Stimulated activated CD8-positive, alpha-beta memory T cell treated with anti-CD3 and anti-CD28 coated beads, Interleukin-15, amount 100 ng/mL, for 1 hour (primary cell): Measurements from ENCODE around the gene PSKH1.

Source experiments
- DNase-seq: peaks from one replicate; pipeline ENCODE4 v3.0.0-alpha.2; 2020; ENCODE audit warnings: low read depth

PSKH1 gene

DNA sequence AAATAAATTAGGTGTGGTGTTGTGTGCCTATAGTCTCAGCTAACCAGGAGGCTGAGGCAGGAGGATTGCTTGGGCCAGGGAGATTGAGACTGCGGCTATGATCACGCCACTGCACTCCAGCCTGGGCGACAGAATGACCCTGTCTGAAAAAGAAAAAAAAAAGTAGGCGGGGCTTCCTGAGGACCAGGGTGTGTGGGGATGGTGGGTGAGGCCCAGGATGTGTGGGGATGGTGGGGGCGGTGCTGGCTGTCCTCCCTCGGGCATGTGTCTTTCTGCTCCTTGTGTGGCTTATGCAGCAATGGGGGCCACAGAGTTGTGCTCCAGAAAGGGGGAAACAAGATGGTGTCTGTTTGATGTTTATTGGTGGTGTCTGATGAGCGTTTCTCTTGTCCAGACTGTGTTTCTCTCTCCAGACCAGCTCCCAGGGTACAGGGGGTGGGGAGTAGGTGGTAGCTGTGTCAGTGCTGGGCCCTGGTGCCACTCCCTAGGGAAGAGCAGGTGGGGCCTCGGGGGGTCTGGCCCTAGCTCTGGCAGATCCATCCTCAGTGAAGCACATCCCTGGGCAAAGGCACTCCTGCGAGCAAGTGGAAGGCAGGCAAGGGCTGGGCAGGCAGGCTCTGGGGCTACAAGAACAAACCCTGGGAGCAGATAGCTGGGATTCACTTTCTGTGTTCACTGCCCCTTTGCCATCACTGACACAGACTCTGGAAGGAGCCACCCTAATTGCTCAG lies 48.6 kb downstream of the PSKH1 start:
- DNase-seq = no peak

DNA sequence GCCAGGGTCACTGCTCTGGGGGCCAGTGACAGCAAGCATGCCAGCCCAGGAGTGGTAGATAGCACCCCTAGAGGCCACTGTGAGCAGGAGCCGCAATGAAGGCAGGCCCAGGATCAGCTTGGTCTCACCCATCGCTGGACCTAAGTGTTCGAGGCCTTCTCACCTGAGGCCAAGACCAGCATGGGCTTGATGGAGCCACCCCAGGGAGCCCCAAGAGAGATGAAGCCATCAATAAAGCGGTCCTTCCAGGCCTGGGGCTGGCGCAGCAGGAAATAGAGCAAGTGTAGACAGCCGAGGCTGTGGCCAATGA lies 49.1 kb downstream of the PSKH1 start:
- no peak for DNase-seq

DNA sequence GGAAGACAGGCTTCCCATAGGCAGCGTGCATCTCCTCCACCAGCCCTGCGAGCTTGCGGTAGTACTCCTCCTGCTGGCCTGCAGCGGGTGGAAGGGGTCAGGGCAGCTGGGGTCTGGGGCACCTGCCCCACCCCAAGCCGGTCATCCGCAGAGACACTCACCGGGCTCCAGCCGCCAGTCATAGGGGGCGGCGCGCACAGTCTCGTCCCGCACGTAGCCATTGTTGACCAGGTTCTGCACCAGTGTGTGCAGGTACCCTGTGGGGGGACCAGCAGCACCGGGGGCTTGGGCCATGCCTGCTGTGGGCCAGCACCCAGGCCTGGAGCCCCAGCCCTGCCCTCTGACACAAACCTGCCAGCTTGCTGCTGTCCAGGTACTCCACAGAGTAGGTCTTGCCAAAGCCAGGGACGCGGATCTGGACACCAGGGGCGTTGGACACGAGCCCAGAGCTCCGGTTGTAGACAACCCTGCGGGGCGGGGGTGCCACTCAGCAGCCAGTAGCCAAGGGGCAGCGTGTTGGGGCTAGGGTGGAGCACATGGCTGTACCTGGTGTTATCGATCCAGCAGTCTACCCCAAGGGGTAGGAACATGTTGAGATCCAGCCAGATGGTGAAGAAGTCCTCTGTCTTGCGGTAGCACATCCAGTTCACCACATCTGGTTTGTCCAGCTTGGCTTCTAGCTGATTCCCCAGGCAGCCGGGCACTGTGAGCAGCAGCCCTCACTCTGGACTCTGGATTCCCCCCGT lies 49.6 kb downstream of the PSKH1 start:
- DNase-seq = no peak

DNA sequence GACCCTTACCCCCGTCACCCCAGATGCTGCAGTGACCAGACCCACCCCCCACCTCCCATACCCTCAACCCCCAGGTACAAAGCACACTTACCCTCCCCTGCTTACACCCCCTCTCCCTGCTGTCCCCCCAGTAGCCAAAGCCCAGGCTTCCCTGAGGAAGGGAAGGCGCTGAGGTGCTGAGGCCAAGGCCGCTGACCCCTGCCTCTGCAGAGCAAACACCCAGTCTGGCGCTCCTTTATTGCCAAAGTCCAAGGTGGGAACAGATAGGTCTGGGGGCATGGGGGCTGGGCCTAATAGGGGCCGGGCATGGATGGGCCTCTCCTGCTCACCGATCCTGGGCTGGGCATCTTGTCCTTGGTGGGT lies 50.2 kb downstream of the PSKH1 start:
- DNase-seq = no peak

DNA sequence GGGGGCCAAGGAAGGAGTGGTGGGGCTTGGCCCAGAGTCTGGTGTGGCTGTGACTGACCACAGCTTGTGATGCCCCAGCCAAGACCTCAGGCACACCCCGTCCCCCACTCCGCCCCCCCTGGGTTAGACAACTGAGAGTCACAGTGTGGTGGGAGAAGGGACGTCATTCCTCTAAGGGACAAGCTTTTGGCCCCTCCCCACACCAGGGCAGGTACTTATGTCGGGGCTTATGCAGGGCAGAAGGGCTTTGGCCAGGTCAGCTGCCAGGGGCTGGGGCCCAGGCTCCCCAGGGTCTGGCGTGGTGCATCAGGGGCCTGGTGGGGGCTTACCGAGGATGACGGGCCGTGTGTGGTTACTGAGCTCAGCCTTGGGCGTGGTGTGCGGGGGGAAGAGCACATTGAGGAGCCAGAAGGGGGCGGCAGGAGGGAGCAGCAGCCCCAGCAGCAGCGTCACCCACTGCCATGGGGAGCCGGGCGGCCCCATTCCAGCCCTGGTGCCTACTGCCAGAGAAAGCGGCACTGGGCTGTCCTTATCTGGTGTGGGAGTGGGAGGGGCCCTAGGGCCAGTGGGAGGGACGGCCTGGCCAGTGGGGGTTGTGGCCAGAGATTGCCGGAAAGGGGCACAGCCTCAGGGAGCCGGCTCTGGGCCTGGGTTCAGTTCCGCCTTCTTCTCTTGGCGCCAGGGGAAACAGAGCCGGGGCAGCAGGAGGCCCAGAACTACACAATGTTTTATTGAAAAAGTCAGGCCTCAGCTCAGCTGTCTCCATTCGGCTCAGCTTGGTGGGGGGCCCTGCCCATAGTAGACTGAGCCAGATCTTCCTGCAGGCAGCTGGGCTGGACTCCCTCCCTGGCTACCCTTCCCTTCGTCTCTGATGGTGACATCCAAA lies 50.8 kb downstream of the PSKH1 start, which contains the start of gene LCAT:
Gene LCAT, minus strand, starts transcription at position 502 of the 886 bp plus-strand sequence. Its CDS starts 19 bp downstream, at position 483.
- no peak for DNase-seq

DNA sequence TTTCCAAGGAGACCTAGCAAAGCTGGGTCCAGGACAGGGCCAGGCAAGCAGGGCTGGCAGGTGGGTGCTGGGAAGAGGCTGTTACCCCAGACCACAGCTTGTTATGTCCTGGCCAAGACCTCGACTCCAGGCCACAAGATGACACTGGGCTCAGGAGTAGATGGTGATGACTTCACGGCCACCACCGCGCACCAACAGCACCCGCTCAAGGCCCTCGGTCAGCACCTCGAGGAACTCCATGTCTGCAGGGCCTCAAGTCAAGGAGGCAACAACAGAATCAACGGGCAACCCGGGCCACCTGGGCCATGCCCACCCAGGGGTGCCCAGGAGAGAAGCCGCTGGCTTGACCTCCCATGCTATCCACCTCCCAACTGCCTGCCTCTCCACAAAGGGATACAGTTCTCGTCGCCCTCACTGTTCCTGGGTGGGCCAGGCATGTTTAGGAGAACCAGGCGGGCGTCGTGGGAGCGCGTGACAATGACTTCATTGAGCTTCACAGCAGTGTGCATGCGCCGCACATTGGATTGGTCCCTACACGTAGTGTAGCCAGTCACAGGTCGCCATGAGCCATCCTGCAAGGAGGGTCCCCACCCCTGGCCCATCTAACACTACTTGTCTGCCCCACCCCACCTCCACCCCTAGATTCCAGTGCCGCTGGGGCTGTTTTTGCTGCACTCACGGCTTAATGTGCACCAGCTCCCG lies 51.8 kb downstream of the PSKH1 start:
- DNase-seq = no peak

DNA sequence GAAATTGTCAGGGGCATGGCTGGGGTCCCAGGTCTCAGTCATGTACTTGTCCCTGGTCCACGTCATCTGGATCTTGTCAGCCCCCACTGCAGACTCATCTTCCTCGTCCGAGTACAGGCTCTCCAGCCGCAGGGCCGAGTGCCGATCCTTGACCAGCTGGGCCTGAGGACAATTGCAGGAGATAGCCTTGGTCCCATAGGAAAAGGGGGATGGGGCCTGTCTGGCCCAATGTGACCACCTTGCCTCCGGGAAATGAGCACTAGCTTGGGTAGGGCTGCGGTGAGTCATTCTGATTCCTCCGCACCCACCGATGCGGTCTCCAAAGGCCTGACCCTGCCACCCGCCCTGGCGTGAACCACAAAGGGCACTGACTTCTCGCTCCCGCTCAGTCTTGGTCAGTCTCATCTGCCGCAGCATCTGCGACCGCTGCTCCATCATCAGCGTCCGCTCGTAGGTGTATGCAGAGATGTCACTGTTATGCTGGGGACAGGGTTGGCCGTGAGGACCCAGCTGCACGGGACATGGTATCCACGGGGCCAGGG lies 52.4 kb downstream of the PSKH1 start:
- DNase-seq = no peak

DNA sequence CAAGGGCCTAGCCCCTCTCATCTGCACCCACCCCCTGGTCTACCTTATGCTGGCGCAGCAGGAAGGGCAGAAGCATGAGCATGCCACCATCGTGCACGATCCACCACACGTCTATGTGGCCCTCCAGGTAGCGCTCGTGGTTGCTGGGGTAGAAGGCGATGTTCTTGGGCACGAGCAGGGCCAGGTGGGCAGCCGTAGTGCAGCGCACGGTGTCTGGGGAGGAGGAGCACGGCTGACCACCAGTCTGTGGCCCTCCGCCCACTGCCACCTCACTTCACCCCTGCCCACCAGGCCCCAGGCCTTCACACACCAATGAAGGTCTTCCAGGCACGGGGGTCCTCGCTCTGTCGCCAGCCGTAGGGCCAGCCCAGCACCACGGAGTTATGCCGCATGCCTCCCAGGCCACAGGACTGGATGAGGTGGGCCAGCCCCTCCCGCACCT lies 53.1 kb downstream of the PSKH1 start:
- DNase-seq = no peak

DNA sequence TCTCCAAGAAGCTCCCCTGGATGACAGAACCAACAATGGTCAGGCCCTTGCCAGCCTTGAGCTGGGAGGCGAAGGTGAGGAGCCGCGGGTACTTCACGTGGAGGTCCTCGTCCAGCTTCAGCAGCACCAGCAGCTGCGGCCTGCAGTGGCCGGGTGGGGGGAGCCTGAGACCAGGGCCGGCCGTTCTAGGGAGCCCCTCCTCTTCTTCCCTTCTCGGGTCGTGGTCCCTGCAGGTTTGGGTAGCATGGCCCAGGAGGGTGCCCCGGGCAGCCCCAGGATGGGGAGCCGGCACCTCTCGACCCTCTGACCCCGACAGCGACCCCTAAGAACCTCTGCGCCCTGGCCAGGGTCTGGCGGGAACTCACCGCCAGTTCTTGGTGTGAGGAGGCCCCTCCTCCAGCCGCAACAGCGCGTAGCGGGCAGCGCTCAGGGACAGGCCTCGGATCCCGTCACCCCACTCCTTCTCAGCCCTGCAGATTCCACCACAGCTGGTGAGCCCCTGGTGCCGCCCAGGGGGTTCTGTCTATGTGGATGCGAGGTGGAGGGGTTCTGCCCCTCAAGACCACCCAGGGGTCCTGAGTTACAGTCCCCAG lies 54.0 kb downstream of the PSKH1 start:
- no peak for DNase-seq

DNA sequence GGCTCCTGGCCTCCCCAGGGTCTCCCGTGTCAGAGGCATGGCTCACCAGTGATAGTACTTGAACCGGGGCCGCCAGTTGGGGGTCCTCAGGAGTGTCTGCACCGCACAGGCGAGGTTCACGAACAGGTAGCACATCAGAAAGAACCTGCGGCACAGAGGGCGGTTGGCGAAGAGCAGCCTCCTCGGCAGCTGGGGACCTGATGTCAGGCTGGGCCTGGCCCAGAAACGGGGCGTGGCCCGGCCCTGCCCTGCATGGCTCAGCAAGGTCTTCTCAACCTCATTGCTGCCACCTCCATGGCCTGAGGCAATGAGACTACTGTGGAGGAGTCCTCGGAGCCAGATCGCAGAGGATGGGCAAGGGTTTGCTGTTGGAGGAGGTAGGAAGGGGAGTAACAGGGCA lies 55.0 kb downstream of the PSKH1 start:
- no peak for DNase-seq

DNA sequence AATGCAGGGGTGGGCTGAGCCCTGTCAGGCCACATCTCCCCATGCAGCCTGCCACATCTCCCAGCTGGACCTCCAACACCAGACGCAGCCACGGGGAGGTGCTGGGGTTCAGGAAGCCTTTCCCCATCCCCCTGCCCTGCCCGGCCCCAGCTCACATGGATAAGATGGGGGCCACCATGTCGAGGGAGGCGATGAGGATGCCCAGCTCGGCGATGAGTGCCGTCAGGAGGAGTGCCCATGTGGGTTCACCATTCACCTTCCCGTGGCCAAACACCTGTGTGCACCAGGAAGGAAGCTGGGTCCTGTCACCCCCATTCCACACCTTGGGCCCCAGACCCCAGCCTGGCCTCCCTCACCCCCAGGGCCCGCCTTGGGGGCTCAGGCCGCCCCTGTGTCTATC lies 56.6 kb downstream of the PSKH1 start:
- DNase-seq = no peak

DNA sequence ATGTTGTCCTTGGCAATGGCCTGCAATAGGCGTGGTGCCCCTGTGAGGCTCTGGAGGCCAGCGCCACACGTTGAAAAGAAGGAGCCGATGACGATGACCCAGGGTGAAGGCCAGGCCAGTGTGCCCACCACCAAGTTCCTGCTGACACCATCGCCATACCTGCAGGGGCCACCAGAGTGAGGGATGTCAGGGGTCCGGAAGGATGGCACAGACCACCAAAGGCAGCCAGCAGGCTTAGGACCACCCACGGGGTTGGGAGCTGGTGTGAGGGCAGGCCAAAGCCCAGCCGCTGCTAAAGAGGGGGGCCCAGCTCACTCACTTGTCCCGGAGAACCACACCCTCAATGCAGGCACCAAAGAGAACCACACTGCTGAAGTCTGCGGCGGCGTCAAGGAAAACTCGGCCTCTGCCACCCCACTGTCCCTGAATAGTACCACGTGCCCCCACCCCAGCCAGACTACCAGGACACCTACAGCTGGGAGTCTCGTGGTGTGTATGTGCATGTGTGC lies 57.3 kb downstream of the PSKH1 start:
- no peak for DNase-seq

DNA sequence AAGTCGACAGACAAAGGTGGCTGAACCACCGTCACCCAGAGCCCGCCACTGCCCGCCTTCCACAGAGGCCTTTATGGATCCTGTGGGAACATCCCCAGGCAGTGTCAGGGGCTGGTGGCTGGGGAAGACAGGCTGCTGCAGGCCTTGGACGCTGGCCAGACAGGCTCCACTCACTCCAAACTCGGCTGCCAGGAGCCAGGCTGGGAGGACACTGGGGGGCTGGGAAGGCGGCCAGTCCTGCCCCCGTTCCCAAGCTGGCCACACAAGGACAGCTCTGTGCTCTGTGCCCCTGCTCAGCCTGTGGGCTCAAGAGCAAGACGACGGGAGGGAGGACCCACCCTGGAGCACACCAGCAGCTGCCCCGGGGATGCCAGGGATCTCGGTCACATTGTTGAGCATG lies 58.4 kb downstream of the PSKH1 start:
- DNase-seq = no peak

DNA sequence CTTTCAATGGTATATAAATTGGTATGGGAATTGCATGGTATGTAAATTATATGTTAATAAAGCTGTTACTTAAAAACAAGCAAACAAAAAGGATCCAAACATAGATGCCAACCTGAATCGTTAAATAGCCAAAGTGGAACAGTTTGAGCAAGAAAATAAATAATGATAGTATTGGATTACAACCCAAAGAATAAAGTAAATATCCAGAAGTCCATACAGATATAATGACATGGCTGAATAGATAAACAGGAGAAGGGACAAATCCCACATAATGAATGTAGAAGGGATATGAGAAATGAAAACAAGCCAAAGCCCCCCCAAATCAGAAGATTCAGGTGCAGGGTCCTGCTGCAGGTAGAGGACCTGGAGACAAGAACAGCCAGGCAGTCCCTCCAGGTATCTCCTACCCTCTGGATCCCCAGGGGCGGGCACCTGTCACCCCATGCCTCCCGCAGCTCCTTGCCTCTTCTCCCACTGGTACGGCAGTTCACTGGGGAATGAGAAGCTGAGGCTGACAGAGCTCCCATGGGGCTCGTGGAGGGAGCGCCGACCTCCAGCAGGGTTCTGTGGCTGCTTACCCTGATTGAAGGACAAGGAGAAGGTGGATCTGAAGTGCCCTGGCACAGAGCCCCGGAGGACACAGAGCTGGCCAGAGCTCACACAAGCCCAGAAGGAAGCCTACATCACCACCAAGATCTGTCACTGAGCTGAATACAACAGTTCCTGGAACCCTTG lies 60.8 kb downstream of the PSKH1 start:
- no peak for DNase-seq

DNA sequence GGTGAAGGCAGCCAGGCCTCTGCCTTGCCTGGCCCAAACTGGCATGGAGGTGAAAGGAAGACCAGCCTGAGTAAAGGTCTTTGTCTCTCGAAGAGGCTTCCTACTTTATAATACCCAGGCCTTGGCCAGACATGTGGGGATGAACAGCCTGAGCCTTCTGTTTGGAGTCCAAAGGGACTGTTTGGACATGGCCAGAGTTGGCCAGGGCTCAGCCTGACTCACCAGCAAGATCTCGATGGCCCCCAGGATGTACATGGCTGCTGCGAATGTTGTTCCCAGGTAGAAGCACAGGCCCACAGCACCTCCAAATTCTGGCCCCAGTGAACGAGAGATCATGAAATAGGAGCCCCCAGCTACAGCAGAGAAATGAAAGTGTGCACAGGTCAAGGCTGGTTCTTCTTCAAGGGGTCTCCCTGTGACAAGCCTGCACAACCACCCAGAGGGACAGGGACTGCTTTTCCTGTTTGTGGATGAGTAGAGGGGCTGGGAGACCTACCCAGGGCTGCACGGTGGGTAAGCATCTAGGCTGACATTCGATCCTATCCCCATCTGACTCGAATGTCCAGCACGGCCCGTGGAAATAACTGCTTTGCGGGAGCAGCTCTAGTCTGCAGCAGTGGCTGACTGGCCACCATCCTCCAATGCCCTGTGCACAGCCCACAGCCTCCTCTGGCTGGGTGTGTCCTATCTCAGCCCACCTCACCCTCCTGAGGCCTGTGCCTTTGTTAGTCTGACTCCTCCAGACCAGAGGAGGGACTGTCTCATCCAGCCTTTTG lies 61.6 kb downstream of the PSKH1 start:
- no peak for DNase-seq

DNA sequence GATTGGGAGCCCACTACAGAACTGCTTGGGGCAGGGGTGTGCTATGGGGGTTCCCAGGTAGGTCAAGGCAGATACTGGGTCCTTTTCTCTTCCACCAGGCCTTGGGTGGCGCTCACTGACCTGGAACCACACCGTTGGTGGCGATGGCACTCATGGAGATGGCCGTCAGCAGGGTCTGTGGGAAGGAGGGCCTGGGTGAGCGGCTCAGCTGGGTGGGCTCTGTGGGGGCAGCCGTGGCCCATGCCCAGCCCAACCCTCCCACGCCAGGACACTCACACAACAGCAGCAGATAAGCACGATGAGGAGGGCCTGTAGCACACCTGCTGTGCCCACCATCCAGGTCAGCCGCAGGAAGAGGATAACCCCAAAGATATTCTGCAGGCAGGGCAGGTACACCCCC lies 64.6 kb downstream of the PSKH1 start:
- no peak for DNase-seq

DNA sequence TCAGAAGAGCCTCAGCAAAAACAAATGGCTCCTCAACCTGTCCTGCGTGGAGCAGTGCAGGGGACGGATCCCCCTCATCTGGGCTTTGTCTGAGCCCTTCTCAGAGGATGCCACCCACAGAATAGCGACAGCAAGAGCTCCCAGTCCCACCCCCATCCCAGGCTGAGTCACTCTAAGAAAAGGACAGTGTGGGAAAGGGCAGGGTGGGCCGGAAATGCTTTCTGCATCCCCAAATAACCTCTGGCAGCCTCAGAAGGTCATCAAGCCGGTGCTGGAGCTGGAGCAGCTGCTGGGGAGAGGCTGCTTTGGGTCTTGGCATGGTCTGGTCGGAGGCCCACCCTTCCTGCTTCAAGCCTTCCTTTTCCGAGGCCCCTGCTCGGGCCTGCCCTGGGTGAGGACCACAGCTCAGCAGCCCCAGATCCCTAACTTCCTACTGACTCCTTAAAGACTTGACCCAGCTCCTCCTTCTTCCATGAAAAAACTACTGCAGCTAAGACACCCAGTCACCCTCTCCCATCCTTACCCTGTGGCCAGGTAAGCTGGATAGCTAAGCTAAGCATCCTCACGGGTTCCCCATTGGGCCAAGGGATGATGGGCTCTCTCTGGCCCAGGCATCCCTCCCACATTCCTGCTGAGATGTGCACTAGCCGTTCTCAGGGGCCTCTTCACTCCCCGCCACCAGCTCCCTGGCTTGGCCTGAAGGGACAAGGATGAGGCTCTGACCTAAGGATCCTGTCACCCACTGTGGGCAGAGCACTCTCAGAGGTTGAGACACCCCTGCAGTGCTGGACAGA lies 66.7 kb downstream of the PSKH1 start:
- DNase-seq = no peak

DNA sequence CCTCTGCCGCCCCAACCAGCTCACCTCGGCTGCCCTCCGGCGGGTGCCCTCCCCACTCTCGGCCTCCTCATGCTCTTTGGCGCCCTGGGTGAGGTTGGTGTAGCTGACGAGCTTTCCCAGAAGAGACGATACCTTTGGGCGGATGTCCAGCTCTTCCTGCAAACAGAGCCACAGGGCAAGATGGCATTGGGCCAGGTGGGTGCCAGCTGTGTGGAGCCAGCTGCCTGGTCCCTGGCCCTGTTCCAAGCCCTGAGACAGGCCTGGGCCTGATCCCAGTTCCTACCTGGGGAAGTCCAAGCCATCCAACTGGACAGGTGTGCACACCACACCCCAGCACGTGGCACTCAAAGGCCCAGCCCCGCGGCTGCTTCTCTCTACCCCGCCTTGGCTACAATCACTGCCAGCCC lies 68.5 kb downstream of the PSKH1 start:
- DNase-seq = no peak

DNA sequence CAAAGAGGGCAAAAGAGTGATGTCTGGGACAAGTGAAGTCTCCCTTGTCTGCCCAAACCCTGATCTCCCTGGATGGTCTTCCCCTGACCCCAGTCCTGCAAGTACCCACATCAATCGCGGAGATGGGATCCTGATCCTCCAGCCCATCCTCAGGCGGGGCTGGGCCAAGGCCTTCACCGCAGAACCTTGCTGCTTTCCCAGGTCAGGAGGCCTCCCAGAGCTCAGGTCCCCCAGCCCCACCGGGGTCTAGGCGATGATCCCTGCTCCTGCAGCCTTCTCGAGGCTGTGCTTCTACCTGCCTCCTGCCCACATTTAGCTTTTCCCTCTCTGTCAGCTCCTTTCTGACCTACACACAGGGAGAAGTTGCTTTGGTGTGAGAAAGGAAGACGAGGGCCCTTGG lies 69.1 kb downstream of the PSKH1 start:
- DNase-seq = no peak
